Heart right ventricle (tissue), 16 donors: ENCODE results near the gene KHDC1L. TPM values are rescaled to one million over a fixed set of nuclear protein-coding genes. Genes with fewer than 3 reads are reported as not detected.

ENCODE experiments used
- ATAC-seq, 8 donors: fragments of 200-7000 bp; cut with Tn5 transposase; one replicate each; pipeline ENCODE4 v1.9.1; 2020; ENCODE audit warnings: mild to moderate bottlenecking in 8 of 8, moderate library complexity in 8 of 8, moderate number of reproducible peaks in 1 of 8
- DNase-seq, 2 donors: peaks; one replicate each; pipeline ENCODE4 v3.0.0-alpha.2; 2020
- H3K27ac ChIP-seq, 10 donors: fragments of 200-600 bp; sonication (generic) in 2 of 10; one replicate each; pipeline versions ENCODE4 v1.5.0 to v1.8.0; 2020 to 2022; ENCODE audit warnings: mild to moderate bottlenecking in 3 of 10
- H3K27me3 ChIP-seq, 7 donors: fragments of 200-600 bp; one replicate each; pipeline ENCODE4 v1.8.0; 2021 to 2022; ENCODE audit warnings: mild to moderate bottlenecking in 2 of 7
- H3K36me3 ChIP-seq, 9 donors: fragments of 200-600 bp; sonication (generic) in 1 of 9; one replicate each; pipeline versions ENCODE4 v1.5.0 to v1.8.0; 2020 to 2022; ENCODE audit warnings: mild to moderate bottlenecking in 2 of 9
- H3K4me1 ChIP-seq, 9 donors: fragments of 200-600 bp; sonication (generic) in 1 of 9; one replicate each; pipeline versions ENCODE4 v1.5.0 to v1.8.0; 2020 to 2022; ENCODE audit warnings: mild to moderate bottlenecking in 4 of 9
- H3K4me3 ChIP-seq, 10 donors: fragments of 200-600 bp; sonication (generic) in 2 of 10; one replicate each; pipeline versions ENCODE4 v1.5.0 to v1.8.0; 2020 to 2022; ENCODE audit warnings: mild to moderate bottlenecking in 7 of 10, moderate library complexity in 2 of 10
- H3K9me3 ChIP-seq, 11 donors: fragments of 200-600 bp in 10 of 11; sonication (generic) in 2 of 11; one replicate each; pipeline versions ENCODE4 v1.5.0 to v1.8.0; 2013 to 2022; ENCODE audit warnings: mild to moderate bottlenecking in 2 of 11, control low read depth in 1 of 11, moderate library complexity in 1 of 11
- WGBS, 2 donors: extraction: QIAGEN DNeasy Blood & Tissue Kit; methylation state at CpG; one replicate each; pipeline ENCODE4 v1.1.7; 2013; ENCODE audit warnings: inconsistent platforms in 1 of 2; 5-methylcytosine and 5-hydroxymethylcytosine counted together
- intact Hi-C, 10 donors: fragments of 100-400 bp; cut with DNase I; formaldehyde crosslinking; loops; one replicate each; pipeline versions ENCODE4 v1.11.1 to v1.14.2; 2022
- polyA plus RNA-seq, 2 donors: library from polyadenylated mRNA; stranded (reverse); fragments of 200-250 nt; gene quantifications; one replicate each; pipeline ENCODE4 v1.2.3, GENCODE V29; 2013
- total RNA-seq, 10 donors: library from RNA; stranded (reverse); fragmentation: NEBNext Ultra II Directional in 3 of 10; extraction: Animal tissue kit (Norgen Biotek cat#: 25700) in 3 of 10; gene quantifications; one replicate each; pipeline versions ENCODE4 v1.2.1 to v1.2.4, GENCODE V29; 2021 to 2023
- TF ChIP-seq, protein P1 (sequence below), 9 donors: fragments of 200-600 bp; sonication (generic) in 2 of 9; IDR thresholded peaks; one replicate each; pipeline versions ENCODE4 v1.5.0 to v1.8.0; 2021 to 2022; ENCODE audit warnings: antibody characterized with exemption in 9 of 9, mild to moderate bottlenecking in 5 of 9, moderate library complexity in 1 of 9
- donor health status: Arrhythmogenic right ventricular cardiomyopathy.
- donor health status: ischemic (EF 13 %, LVEDD 7.1; RV severe dilation, severe dysfunction).
- donor health status: healthy with polysubstance abuse.
- donor health status: DM: no; HTN: yes; CAD: no.
- donor health status: DM: no; HTN: no; CAD: no.
- donor health status: ischemic (EF 25% LVEDD 6.9; RV normal size, moderate dysfunction).
- donor health status: ischemic (EF 25% LVEDD 5.7; RV mildly dilated, moderate dysfunction).
- donor health status: healthy.
- donor health status: DM: yes; HTN: yes; CAD: no.
- donor health status: Ischemic cardiomyopathy.
- donor health status: ischemic (EF 35%, LVEDD 5.7; RV mildly dilated, moderate dysfunction).
- donor health status: nonischemic (EF 11% LVEDD 7.7; RV severe dilation, severe dysfunction).
- donor health status: DM: yes; HTN: yes; CAD: no.
- donor health status: PGD.
- donor health status: ischemic (EF 29% LVEDD 5.4; RV normal size, mild dysfunction).
- donor health status: nonischemic (EF 23%, LVEDD 6.1; RV moderate dilation, normal function).

The KHDC1L gene
- total and polyA plus RNA-seq, 12 donors = not detected

GRCh38 chr6:73248192-73248903, 23.1 kb upstream of the KHDC1L start:
- H3K36me3 ChIP-seq = no peaks in the 10 kb centered on the region
- H3K27ac ChIP-seq = no peak overlapping the region
- TF ChIP-seq, protein P1, sequence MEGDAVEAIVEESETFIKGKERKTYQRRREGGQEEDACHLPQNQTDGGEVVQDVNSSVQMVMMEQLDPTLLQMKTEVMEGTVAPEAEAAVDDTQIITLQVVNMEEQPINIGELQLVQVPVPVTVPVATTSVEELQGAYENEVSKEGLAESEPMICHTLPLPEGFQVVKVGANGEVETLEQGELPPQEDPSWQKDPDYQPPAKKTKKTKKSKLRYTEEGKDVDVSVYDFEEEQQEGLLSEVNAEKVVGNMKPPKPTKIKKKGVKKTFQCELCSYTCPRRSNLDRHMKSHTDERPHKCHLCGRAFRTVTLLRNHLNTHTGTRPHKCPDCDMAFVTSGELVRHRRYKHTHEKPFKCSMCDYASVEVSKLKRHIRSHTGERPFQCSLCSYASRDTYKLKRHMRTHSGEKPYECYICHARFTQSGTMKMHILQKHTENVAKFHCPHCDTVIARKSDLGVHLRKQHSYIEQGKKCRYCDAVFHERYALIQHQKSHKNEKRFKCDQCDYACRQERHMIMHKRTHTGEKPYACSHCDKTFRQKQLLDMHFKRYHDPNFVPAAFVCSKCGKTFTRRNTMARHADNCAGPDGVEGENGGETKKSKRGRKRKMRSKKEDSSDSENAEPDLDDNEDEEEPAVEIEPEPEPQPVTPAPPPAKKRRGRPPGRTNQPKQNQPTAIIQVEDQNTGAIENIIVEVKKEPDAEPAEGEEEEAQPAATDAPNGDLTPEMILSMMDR (IDR thresholded peaks at IDR 0.05) = no peak
- no peak for ATAC-seq
- intact Hi-C loops = no loop called here
- 69 to 76% methylated on average over 5 of the region's 5 CpGs for WGBS, 2 donors
- no peaks in the 10 kb centered on the region for H3K9me3 ChIP-seq
- no peaks in the 10 kb centered on the region for H3K4me1 ChIP-seq
- H3K27me3 ChIP-seq = peaks cover 0 to 13% (median 4%) of the 10 kb centered on the region in 7 donors
- H3K4me3 ChIP-seq = no peak overlapping the region
- DNase-seq = no peak

DNA sequence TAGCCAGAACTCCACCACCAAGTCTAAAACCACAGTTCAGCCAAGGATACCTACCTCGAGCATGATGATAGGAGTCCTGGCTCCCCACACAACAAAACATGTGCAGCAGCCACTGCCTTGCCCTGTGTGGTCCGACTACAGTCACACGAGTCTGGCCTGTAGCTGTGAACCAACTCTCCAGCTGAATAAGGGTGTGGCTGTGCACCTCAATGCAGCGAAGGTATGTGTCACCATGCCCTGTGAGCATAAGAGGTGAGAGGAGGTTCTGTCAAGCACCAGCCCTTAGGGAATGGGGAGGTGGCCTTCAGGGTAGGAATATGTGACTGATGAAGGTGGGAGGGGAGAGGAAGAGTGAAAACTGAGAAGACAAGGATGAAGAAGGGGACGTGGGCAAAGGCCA, 16.7 kb upstream of the KHDC1L start:
- peaks cover 0 to 10% (median 4%) of the 10 kb centered on the region in 7 donors for H3K27me3 ChIP-seq
- TF ChIP-seq, protein P1 (IDR thresholded peaks at IDR 0.05) = no peak
- no peak for ATAC-seq
- no peak overlapping the region for H3K4me3 ChIP-seq
- no peak for DNase-seq
- H3K36me3 ChIP-seq = no peaks in the 10 kb centered on the region
- WGBS, 2 donors = 87% methylated on average over 5 of the region's 5 CpGs
- H3K9me3 ChIP-seq = no peaks in the 10 kb centered on the region
- H3K4me1 ChIP-seq = peaks cover 0 to 5% (median 0%) of the 10 kb centered on the region in 9 donors
- intact Hi-C loops = no loop called here
- H3K27ac ChIP-seq = no peak overlapping the region

DNA sequence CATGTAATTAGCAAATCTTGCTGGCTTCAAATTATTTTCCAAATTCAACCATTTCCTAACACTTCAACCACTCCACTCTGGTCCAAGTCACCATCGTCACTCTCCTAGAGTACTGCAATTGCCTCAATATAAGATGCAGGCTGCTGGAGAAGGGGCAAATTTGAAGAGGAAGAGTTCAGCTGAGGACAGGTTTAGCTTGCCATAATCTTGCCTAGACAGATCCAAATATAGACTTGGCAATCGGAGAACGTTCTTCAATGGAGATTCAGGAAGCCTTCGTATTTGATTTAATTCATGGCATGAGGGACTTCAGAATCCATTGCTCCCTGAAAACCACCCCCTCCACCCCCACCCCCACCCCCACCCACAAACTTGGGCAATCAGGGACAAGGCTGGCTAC, 15.4 kb upstream of the KHDC1L start:
- DNase-seq = no peak
- Histone ChIP-seq H3K4me1 (peaks cover 0 to 5% (median 0%) of the 10 kb centered on the region in 9 donors), H3K36me3 (no peaks in the 10 kb centered on the region), H3K27ac (no peak overlapping the region), H3K4me3 (no peak overlapping the region), H3K9me3 (no peaks in the 10 kb centered on the region), H3K27me3 (peaks cover 0 to 10% (median 4%) of the 10 kb centered on the region in 7 donors)
- peak in 1 of 8 donors; percentile 50 for ATAC-seq
- intact Hi-C loops = no loop called here
- TF ChIP-seq, protein P1 (IDR thresholded peaks at IDR 0.05) = no peak
- 31 to 54% methylated on average over 4 of the region's 4 CpGs for WGBS, 2 donors

GRCh38 chr6:73236144-73236750, 11.0 kb upstream of the KHDC1L start:
- peaks cover 0 to 5% (median 0%) of the 10 kb centered on the region in 9 donors for H3K4me1 ChIP-seq
- no peak overlapping the region for H3K4me3 ChIP-seq
- no peaks in the 10 kb centered on the region for H3K9me3 ChIP-seq
- DNase-seq = no peak
- intact Hi-C loops = no loop called here
- ATAC-seq = no peak
- no peaks in the 10 kb centered on the region for H3K36me3 ChIP-seq
- TF ChIP-seq, protein P1 (IDR thresholded peaks at IDR 0.05) = no peak
- WGBS, 2 donors = 89 to 93% methylated on average over 5 of the region's 5 CpGs
- H3K27ac ChIP-seq = no peak overlapping the region
- no peaks in the 10 kb centered on the region for H3K27me3 ChIP-seq
